ENCODE data around the gene MAP3K10. TPM values are rescaled to one million over a fixed set of nuclear protein-coding genes. Genes with fewer than 3 reads are reported as not detected.

The MAP3K10 gene
- total RNA-seq, 2 donors from 2014 or later, result 12.3 to 13.6 TPM

GRCh38 chr19:40241125-40241808, 50.0 kb downstream of the MAP3K10 start:
- Histone ChIP-seq H3K4me3 (no peak overlapping the region), H3K9me3 (no peaks in the 10 kb centered on the region), H3K36me3 (peaks cover 50% of the 10 kb centered on the region), H3K4me1 (peaks cover 0 to 43% of the 10 kb centered on the region in 2 donors), H3K27me3 (no peaks in the 10 kb centered on the region), H3K27ac (peak overlapping the region; percentile 28 to 58)
- no peak for TF ChIP-seq CTCF (IDR thresholded peaks at IDR 0.05)
- no peak for DNase-seq (ENCODE audit: low spot score)

GRCh38 chr19:40241809-40242384, 50.7 kb downstream of the MAP3K10 start:
- TF ChIP-seq CTCF (IDR thresholded peaks at IDR 0.05), result no peak
- no peak overlapping the region for H3K4me3 ChIP-seq
- H3K4me1 ChIP-seq, result peaks cover 0 to 44% of the 10 kb centered on the region in 2 donors
- no peaks in the 10 kb centered on the region for H3K27me3 ChIP-seq
- peak overlapping the region; percentile 28 to 58 for H3K27ac ChIP-seq
- H3K36me3 ChIP-seq, result peaks cover 44% of the 10 kb centered on the region
- H3K9me3 ChIP-seq, result no peaks in the 10 kb centered on the region
- peak; percentile 87 for DNase-seq (ENCODE audit: low spot score)

GRCh38 chr19:40242480-40242879, 51.3 kb downstream of the MAP3K10 start:
- peaks cover 38% of the 10 kb centered on the region for H3K36me3 ChIP-seq
- H3K4me3 ChIP-seq, result no peak overlapping the region
- peak overlapping the region; percentile 28 to 58 for H3K27ac ChIP-seq
- DNase-seq (ENCODE audit: low spot score), result no peak
- no peaks in the 10 kb centered on the region for H3K9me3 ChIP-seq
- TF ChIP-seq CTCF (IDR thresholded peaks at IDR 0.05), result no peak
- no peaks in the 10 kb centered on the region for H3K27me3 ChIP-seq
- H3K4me1 ChIP-seq, result peaks cover 0 to 44% of the 10 kb centered on the region in 2 donors

- Histone ChIP-seq H3K4me1 (peaks cover 0 to 44% of the 10 kb centered on the region in 2 donors), H3K27me3 (no peaks in the 10 kb centered on the region), H3K4me3 (no peak overlapping the region), H3K36me3 (peaks cover 31% of the 10 kb centered on the region), H3K27ac (no peak overlapping the region), H3K9me3 (no peaks in the 10 kb centered on the region)
- DNase-seq (ENCODE audit: low spot score), result no peak
- no peak for TF ChIP-seq CTCF (IDR thresholded peaks at IDR 0.05)
These were observed 52.0 kb downstream of the MAP3K10 start for GRCh38 chr19:40243181-40243580.

- Histone ChIP-seq H3K4me3 (no peak overlapping the region), H3K27ac (no peak overlapping the region), H3K27me3 (no peaks in the 10 kb centered on the region), H3K36me3 (peaks cover 20% of the 10 kb centered on the region), H3K4me1 (peaks cover 0 to 44% of the 10 kb centered on the region in 2 donors), H3K9me3 (no peaks in the 10 kb centered on the region)
- no peak for DNase-seq (ENCODE audit: low spot score)
- TF ChIP-seq CTCF (IDR thresholded peaks at IDR 0.05), result no peak
These were observed 53.5 kb downstream of the MAP3K10 start for GRCh38 chr19:40244579-40245317.

Data from right atrium auricular region (tissue), 2 donors.